Activated CD4-positive, alpha-beta T cell treated with anti-CD3 and anti-CD28 coated beads, Interleukin-2, amount 50 U/mL, for 48 hours (primary cell): Measurements from ENCODE around the gene SMCO1.
"Not testable (repeated sequence)": the region's sequence is repeated elsewhere in the genome, so short reads cannot be mapped to it uniquely, and the experiment has no call there.

Source experiments
- DNase-seq, 2 experiments: peaks; one replicate each; pipeline ENCODE4 v3.0.0-alpha.2; 2020

Gene SMCO1, protein sequence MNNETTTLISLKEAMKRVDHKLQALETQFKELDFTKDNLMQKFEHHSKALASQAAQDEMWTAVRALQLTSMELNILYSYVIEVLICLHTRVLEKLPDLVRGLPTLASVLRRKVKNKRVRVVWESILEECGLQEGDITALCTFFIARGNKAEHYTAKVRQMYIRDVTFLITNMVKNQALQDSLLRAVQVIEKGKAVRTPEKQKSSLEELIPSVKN

DNA sequence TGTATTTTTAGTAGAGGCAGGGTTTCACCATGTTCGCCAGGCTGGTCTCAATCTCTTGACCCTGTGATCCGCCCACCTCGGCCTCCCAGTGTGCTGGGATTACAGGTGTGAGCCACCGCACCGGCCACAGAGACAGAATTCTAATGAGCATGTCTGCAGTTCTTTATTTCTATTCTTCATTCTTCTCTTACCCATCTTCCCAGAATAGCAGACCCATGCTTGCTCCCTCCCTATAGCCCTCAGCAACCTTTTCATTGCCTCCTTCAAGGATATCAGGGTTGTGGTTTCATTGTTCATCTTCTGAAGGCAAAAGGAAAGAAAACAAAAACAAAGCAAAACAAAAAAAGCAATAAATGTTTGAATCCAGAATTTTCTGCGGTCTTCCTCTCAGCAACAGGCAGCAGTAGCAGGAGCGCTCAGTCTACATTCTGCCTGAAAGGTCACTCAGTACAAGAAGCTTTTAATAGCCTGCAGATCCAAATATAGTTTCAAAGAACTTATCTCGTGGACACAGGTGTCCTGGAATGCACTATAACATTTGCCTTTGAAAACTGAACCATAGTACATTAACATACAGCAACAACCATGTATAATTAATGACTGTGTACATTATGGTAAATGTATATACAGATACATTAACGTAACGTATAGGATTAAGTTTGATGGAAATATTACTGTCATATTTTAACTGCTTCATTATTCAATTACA is at the start of gene SMCO1:
Gene SMCO1 (minus strand): TSS at position 434 of the 709 bp plus-strand sequence. CDS start 137 bp downstream, at position 297.
- no peak for DNase-seq

DNA sequence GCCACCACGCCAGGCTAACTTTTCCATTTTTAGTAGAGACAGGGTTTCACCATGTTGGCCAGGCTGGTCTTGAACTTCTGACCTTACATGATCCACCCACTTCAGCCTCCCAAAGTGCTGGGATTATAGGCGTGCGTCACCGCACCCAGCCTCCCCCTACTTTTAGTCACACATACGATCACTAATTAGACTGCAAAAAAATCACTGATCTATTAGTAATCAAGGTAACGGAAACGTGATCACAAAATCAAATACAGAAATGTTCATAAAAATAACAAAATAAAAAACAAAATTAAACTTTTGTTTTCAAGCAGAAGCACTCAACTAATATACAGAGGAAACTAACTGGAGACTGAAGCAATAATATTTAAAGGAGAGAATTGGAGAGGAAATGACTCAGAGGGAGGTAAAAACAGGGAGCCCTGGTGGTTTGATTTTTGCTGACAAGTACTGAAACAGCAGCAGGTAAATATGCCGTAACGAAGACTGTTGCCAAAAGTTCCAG is 48.6 kb upstream of the SMCO1 start:
- peak; percentile 40 to 47 for DNase-seq

DNA sequence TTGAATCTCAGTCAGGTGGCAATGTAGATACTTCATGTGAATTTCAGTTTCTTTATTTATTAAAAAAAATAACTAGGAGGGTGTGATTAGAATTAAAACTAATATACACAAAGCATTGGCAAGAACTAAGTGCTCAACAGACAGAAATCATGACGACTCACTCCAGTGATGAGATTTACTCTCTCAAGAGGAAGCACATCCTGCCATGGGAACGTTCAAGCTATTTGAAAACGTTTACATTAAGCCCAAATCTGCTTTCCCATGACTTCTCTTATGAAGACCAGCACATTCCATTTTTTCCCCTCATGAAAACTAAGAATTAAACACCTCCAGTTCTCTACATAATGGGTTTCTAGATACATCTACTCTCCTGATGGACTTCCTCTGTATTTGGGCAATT is 44.7 kb upstream of the SMCO1 start:
- DNase-seq: no peak

DNA sequence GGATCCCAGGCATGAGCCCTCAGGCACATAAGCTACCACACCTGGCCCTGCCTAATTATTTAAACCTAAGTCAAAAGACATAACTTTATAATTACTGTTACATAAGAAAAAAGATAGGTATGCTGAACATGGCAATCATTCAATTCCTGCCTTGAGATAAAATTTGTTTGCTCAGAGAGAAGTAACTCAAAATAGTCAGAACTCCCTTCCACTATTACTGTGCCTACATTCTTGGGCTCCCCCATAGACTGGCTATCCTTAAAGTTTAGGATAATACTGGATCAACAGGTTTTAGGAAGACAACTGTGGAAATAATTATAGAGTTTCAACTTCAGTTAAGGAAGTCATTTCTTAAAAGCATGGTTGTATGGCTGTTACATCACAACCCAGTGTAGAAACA is 43.3 kb upstream of the SMCO1 start:
- no peak for DNase-seq

DNA sequence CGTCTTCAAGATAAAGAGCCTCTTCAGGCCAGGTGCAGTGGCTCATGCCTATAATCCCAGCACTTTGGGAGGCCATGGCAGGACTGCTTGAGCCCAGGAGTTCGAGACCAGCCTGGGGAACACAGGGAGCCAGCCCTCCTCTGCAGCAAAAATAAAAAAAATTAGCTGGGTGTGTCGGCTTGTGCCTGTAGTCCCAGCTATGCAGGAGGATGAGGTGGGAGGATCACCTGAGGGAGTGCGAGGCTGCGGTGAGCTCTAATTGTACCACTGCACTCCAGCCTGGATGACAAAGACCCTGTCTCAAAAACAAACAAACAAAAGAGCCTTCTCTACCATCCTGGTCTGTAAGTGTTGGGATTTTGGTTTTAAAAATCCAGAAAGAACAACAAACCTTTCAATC is 42.1 kb upstream of the SMCO1 start:
- no peak for DNase-seq

DNA sequence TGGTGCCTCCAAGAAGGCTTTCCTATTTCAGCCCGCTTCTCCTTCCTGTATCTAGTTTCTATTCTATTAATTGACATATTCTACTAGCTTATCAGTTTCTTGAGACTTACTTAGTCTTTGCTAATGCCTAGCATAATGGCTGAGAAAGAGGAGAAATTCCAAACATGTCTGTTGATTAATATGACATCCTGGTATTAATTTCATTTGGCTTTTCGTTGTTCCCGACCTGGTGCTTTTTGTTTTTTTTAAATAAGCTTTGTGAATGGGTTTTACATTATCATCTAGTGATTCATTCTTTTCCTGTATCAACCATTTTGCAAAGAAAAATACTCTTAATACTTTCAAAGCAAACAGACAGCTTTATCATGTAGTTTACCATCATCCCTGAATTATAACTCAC is 40.1 kb upstream of the SMCO1 start:
- DNase-seq: no peak

DNA sequence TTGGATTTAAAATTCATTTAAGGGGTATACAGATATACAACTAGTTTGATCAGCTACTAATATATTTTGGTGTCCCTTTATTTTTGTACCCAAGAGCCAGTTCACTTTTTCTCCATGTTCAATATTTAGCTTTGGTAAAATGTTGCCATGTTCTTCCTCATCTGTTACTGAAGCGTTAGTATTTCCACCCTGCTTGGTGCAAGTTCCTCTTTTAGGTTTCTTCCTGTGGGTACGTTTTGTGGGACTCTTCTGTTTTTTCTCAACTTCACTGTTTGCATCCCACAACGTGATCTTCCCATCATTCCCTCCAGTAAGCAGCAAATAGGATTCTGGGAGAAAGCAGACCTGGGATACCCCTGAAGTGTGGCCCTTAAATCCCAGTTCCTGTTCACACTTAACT is 39.1 kb upstream of the SMCO1 start:
- no peak for DNase-seq

DNA sequence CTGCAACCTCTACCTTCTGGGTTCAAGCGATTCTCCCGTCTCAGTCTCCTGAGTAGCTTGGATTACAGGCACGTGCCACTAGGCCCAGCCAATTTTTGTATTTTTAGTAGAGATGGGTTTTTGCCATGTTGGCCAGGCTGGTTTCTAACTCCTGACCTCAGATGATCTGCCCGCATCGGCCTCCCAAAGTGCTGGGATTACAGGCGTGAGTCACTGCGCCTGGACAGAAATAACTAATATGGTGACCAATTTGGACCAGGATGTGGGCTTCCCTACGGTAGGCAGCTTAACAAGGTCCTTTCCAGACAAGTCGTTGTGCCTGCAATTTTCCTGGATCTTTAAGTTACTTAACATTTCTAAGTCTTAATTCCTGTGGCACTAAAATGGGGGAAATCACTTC is 38.4 kb upstream of the SMCO1 start:
- no peak for DNase-seq

DNA sequence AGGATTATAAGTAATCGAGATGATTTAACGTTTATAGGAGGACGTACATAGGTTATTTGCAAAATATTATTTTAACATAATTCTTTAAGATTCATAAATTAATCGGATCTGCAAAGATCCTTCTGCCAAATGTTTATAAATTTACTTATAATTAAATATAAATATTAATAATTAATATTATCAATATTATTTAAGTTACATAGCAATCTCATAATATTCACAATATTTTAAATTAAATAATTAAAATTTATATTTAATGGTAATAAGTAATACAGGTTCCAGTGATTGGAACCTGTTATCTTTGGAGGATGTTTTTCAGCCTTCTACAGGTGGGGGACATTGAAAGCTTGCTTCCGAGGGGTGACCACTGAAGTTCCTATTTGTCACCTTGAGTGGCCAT is 37.1 kb upstream of the SMCO1 start:
- no peak for DNase-seq

DNA sequence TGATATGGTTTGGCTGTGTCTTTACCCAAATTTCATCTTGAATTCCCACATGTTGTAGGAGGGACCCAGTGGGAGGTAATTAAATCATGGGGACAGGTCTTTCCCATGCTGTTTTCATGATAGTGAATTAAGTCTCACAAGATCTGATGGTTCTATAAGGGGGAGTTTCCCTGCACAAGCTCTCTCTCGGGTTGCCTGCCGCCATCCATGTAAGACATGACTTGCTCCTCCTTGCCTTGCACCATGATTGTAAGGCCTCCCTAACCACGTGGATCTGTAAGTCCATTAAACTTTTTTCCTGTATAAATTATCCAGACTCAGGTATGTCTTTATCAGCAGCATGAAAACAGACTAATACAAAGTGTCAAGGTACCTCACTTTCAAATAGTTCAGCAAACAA is 35.0 kb upstream of the SMCO1 start:
- DNase-seq: not testable (repeated sequence)

DNA sequence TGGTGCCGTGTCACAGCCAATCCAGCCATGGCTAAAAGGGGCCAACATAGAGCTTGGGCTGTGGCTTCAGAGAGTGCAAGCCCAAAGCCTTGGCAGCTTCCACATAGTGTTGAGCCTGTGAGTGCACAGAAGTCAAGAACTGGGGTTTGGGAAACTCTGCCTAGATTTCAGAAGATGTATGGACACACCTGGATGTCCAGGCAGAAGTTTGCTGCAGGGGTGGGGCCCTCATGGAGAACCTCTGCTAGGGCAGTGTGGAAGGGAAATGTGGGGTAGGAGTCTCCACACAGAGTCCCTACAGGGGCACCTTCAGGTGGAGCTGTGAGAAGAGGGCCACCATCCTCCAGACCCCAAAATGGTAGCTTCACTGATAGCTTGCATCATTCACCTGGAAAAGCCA is 34.2 kb upstream of the SMCO1 start:
- DNase-seq: not testable (repeated sequence)

DNA sequence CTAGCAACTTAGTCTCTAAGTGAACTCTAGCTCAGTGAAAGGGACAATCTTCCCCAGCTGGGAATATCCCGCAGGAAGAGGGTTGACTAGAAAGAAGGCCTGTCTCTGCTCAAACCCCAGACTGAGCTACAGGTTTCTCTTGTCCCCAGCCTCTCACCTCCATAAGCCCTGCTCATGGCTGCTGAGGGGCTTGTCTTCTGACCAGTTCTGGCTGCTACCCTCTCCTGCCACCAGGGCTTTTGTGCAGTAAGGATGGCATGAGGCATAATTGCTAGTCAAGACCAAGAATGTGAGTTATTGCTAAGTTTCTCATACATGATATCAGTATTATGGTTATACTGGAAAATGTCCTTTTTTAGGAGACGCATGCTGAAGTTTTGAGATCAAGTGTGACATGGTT is 31.9 kb upstream of the SMCO1 start:
- no peak for DNase-seq

DNA sequence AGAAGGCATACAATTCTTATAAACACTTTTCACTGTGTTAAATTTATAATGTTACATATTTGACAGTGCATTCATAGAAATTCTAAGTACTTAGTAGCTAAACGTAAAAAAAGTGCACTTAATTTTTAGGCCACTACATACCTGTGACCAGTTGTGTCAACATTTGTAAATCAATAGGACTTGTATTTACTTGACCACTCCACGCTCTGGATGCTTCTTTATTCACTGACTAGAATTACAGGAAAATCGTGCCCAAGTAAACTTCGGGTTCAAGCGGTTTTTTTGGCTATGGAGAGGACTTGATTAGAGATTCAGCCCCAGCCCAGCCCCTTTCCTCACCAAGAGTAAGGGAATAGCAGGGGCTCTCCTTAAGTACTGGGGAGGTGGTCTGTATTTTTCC is 31.4 kb upstream of the SMCO1 start:
- no peak for DNase-seq

DNA sequence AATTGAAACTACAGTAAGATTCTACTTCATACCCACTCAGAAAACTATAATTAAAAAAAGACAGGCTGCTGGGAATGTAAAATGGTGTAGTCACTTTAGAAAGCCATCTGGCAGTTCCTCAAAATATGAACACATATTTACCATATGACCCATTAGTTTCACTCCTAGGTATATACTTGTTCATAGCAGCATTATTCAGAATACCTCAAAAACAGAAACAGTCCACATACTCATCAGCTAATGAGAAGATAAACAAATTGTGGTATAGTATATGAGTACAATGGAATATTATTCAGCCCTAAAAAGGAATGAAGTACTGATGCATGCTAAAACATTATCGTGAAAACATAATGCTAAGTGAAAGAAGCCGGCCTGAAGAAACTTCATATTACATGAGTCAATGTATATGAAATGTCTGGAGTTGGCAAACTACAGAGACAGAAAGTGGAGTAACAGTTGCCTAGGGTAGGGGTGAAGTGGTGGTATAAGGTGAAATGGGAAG is 29.4 kb upstream of the SMCO1 start:
- DNase-seq: no peak

DNA sequence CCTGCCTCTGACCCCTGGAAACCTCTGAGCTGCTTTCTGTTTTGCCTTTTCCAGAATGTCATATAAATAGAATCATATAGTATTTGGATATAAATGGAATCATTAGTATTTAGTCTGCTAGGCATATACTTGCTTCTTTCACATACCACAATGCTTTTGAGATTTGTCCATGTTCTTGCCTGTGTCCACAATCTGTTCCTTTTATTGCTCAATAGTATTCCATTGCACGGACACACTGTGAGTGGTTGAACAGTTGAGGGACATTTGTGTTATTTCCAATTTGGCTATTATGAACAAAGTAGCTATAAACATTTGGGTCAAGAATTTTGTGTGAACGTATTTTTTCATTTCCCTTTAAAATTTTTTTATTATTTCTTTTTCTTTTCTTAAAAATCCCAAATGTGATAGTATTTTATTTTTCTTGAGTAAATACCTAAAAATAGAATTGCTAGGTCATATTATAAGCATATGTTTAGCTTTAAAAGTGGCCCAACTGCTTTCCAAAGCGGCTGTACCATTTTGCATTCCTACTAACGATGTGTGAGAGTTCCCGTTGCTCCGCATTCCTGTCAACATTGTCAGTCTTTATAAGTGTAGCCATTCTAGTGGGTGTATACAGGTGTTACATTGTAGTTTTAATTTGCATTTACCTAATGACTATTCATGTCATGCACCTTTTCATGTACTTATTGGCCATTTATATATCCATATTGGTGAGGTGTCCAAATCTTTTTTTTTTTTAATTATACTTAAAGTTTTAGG is 26.7 kb upstream of the SMCO1 start:
- DNase-seq: no peak

DNA sequence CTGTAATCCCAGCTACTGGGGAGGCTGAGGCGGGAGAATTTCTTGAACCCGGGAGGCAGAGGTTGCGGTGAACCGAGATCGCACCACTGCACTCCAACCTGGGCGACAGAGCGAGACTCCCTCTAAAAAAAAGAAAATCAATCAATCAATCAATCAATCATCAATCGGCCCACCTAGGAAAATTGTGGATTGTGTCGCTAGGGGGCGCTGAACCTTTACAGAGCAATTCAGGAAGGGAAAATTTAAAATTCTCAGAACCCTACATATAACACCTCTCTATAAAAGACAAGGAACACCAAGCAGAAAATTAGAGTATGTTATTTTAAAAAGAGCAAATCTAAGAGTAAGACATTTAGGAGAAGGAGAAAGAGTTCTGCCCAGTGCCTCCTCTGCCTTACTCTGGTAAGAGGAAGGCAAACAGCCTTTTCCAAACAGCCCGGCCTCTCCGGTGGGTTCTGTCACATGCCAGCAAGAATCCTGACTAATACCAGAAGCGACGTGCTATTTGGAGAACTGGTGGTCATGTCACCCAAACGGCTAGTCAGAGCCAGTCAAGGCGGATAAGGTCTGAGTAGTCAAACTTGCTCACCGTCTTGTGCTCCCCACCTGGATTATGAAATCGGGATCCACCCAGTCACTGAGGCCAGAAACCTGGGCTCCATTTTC is 22.3 kb upstream of the SMCO1 start:
- peak; percentile 71 to 78 for DNase-seq

DNA sequence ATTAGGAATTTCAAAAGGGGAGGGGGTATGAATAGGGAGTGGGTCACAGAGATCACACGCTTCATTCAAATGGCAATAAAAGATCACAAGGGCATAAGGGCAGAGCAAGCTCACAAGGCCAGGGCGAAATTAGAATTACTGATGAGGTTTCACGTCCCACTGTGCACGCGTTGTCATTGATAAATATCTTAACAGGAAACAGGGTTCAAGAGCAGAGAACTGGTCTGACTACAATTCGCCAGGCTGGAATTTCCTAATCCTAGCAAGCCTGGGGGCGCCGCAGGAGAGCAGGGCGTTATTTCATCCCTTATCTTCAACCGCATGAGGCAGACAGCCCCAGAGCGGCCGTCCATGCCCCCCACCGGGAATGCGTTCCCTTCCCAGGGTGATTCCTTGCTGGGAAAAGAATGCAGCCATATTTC is 18.1 kb upstream of the SMCO1 start:
- no peak for DNase-seq

DNA sequence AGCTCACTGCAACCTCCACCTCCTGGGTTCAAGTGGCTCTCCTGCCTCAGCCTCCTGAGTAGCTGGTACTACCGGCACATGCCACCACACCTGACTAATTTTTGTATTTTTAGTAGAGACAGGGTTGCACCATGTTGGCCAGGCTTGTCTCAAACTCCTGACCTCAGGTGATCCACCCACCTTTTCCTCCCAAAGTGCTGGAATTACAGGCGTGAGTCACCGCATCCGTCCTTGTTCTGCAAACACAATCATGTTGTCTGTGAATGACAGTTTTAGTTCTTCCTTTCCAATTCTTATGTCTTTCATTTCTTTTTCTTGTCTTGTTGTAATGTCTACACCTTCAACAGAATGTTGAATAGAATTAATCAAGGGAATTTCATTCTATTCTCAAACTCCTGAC is 16.3 kb upstream of the SMCO1 start:
- DNase-seq: no peak

DNA sequence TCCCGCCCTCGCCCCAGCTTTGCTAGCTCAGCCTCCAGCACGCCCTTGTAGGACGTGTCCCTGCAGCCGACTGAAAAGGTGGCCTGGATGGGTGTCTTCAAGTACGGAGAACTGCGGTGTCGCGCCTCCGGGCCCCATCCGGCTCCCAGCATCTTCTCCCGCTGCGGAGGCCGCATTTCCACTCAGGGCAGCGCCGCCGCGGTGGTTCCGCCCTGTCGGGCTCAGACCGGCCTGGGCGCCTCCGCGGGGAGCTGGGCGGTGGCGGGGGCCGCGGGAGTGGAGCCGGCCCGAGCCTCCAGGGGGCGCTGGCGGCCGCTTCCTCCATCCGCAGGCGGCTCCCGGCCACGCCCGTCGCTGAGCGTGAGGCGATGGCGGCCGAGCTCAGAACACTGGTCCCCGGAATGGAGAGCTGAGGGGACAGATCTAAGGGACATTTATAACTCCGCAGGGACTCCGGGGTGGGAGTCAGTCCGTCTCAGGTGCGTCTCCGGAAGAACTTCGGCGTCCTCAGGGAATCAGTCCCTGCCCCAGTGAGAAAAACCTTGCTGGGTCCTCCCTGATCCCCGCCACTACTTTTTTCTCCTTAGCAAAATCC is 13.6 kb upstream of the SMCO1 start:
- DNase-seq: peak; percentile 90

DNA sequence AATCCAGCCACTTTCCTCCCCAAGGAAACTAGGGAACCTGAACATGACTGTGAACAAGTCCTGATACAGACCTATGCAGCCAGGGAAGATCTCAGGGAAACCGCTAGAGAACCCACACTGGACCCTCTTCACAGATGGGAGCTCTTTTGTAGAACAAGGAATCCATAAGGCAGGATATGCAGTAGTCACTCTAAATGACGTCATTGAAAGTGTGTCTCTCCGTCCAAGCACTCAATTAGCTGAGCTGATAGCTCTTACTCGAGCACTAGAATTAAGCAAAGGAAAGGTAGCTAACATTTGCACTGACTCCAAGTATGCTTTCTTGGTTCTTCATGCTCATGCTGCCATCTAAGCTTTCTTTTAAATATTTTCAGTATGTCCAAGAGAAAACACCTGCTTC is 10.0 kb upstream of the SMCO1 start:
- DNase-seq: no peak

DNA sequence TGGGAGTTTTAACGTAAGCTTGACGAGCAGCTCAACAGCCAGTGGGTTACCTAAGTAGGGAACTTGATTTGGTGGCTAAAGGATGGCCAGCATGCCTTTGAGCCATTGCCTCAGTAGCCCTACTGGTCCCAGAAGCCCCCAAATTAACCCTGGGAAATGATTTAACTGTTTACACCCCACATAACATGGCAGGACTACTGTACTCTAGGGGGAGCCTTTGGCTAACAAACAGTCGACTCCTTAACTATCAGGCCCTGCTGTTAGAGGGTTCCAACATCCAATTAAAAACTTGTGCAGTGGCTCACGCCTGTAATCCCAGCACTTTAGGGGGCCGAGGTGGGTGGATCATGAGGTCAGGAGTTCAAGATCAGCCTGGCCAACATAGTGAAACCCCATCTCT is 9.4 kb upstream of the SMCO1 start:
- no peak for DNase-seq

DNA sequence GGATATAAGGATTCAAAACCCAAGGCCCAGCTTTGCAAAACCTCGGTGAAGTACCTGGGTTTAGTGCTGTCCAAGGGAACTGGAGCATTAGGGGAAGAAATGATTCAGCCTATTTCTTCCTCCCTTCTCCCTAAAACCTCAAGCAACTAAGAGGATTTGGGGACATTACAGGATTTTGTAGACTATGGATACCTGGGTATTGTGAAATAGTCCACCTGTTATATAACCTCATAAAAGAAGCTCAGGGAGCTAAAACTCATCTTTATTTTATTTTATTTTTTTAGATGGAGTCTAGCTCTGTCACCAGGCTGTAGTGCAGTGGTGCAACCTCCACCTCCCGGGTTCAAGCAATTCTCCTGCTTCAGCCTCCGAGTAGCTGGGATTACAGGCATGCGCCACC is 8.7 kb upstream of the SMCO1 start:
- DNase-seq: no peak

DNA sequence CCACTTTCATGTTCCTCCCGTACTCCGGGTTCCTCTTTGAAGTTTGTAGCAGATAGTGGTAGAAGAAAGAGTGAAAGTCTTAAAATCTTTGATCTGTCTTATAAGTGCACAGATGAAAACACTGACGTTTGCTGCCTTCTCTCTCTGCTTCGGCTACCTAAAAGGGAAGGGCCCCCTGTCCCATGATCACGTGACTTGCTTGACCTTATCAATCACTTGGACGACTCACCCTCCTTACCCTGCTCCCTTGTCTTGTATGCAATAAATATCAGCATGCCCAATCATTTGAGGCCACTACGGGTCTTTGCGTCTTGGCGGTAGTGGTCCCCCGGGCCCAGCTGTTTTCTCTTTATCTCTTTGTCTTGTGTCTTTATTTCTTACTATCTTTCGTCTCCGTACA is 6.1 kb upstream of the SMCO1 start:
- not testable (repeated sequence) for DNase-seq
